Body of pancreas (tissue), 4 donors: ENCODE measurements around the gene ZDHHC13.

Experiments used
- POLR2A ChIP-seq, 3 donors: fragments of 450-650 bp; IDR thresholded peaks; one replicate each; pipeline ENCODE4 v1.6.1; 2016; ENCODE audit warnings: antibody characterized with exemption in 3 of 3, mild to moderate bottlenecking in 2 of 3
- TF ChIP-seq, protein P1 (sequence below), 7 experiments: fragments of 450-650 bp in 4 of 7; fragments of 200-600 bp in 3 of 7; sonication (generic) in 3 of 7; IDR thresholded peaks; one replicate each; pipeline ENCODE4 v1.5.1; 2016 to 2019; ENCODE audit warnings: antibody characterized with exemption in 7 of 7

DNA sequence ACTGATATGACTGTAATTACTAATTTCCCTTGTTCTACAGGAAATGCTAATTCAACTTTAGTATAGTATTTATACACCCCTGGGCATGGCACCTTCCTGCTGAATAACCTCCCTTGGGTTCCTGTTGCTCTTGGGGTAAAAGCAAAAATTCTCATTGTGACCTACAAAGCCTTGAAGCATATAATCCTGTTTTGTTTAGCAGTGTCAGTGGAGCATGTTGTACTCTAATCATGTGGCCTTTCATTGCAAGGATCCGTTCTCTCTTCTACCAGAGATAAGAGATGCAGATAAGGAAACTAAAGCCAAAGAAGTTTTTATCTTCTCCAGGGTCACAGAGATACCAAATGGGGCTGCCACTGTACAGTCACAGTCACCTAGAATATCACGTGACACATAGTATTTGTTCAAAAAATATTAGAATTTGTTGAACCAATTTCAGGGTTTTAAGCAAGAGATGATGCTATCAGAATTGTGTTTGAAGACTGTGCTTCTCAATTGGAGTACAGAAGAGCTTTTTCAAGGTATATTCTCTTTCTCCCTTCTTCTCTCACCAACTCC is 59.7 kb downstream of the ZDHHC13 start:
- TF ChIP-seq, protein P1, sequence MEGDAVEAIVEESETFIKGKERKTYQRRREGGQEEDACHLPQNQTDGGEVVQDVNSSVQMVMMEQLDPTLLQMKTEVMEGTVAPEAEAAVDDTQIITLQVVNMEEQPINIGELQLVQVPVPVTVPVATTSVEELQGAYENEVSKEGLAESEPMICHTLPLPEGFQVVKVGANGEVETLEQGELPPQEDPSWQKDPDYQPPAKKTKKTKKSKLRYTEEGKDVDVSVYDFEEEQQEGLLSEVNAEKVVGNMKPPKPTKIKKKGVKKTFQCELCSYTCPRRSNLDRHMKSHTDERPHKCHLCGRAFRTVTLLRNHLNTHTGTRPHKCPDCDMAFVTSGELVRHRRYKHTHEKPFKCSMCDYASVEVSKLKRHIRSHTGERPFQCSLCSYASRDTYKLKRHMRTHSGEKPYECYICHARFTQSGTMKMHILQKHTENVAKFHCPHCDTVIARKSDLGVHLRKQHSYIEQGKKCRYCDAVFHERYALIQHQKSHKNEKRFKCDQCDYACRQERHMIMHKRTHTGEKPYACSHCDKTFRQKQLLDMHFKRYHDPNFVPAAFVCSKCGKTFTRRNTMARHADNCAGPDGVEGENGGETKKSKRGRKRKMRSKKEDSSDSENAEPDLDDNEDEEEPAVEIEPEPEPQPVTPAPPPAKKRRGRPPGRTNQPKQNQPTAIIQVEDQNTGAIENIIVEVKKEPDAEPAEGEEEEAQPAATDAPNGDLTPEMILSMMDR (IDR thresholded peaks at IDR 0.05): no peak
- TF ChIP-seq POLR2A (IDR thresholded peaks at IDR 0.05): no peak
